OCI-LY3 (cell line): ENCODE data around the gene ZNF121.
"Not testable (repeated sequence)": the region's sequence is repeated elsewhere in the genome, so short reads cannot be mapped to it uniquely, and the experiment has no call there.

Experiments used
- H2AFZ ChIP-seq: fragments of 200-600, 300-600 bp; shearing (Covaris generic); 2 replicates; pipeline ENCODE4 v1.6.0; 2014; ENCODE audit warnings: antibody characterized with exemption, low read depth, low read length
- H3K27ac ChIP-seq: fragments of 200-600, 300-600 bp; sonication (generic); 2 replicates; pipeline ENCODE4 v1.5.1; 2014; ENCODE audit warnings: mild to moderate bottlenecking, low read length, moderate library complexity, mixed read lengths
- H3K27me3 ChIP-seq: fragments of 200-600, 300-600 bp; sonication (generic); 2 replicates; pipeline ENCODE4 v1.6.1; 2014; ENCODE audit warnings: low read depth, low read length, mixed read lengths
- H3K36me3 ChIP-seq: fragments of 200-600, 300-600 bp; sonication (generic); replicated peaks from 2 replicates; pipeline ENCODE3; 2014; ENCODE audit warnings: low read depth, low read length, mixed read lengths
- H3K4me1 ChIP-seq: fragments of 300-600, 200-600 bp; sonication (generic); 2 replicates; pipeline ENCODE4 v1.6.1; 2014; ENCODE audit warnings: low read length, mixed read lengths
- H3K4me2 ChIP-seq: fragments of 200-600, 300-600 bp; sonication (generic); 2 replicates; pipeline ENCODE4 v1.6.1; 2014; ENCODE audit warnings: low read length, mixed read lengths
- H3K4me3 ChIP-seq: fragments of 300-600, 200-600 bp; sonication (generic); 2 replicates; pipeline ENCODE4 v1.5.1; 2014; ENCODE audit warnings: antibody characterized with exemption, mild to moderate bottlenecking, low read length, moderate library complexity
- H3K79me2 ChIP-seq: fragments of 300-600, 200-600 bp; shearing (Covaris generic); 2 replicates; pipeline ENCODE4 v1.6.1; 2014; ENCODE audit warnings: mild to moderate bottlenecking, low read length, mixed read lengths
- H3K9ac ChIP-seq: fragments of 300-600, 200-600 bp; shearing (Covaris generic); 2 replicates; pipeline ENCODE4 v1.6.0; 2014; ENCODE audit warnings: mild to moderate bottlenecking, low read length, moderate library complexity
- H3K9me3 ChIP-seq: fragments of 200-600, 300-600 bp; shearing (Covaris generic); 2 replicates; pipeline ENCODE4 v1.6.1; 2014; ENCODE audit warnings: low read length, mixed read lengths; ENCODE audit not compliant: insufficient read depth
- H4K20me1 ChIP-seq: fragments of 200-600, 300-600 bp; sonication (generic); 2 replicates; pipeline ENCODE4 v1.6.1; 2016; ENCODE audit warnings: low read length, mixed read lengths; ENCODE audit not compliant: insufficient read depth
- CTCF ChIP-seq: fragments of 200-600, 300-600 bp; sonication (generic); IDR thresholded peaks from 2 replicates; pipeline ENCODE4 v1.5.1; 2014; ENCODE audit warnings: antibody characterized with exemption, low read length, low read depth
- EZH2phosphoT487 ChIP-seq: fragments of 200-600 bp; shearing (Covaris generic); IDR thresholded peaks from 2 replicates; pipeline ENCODE4 v1.6.1; 2018; ENCODE audit warnings: antibody characterized with exemption, mixed run types, low read depth

Gene ZNF121

DNA sequence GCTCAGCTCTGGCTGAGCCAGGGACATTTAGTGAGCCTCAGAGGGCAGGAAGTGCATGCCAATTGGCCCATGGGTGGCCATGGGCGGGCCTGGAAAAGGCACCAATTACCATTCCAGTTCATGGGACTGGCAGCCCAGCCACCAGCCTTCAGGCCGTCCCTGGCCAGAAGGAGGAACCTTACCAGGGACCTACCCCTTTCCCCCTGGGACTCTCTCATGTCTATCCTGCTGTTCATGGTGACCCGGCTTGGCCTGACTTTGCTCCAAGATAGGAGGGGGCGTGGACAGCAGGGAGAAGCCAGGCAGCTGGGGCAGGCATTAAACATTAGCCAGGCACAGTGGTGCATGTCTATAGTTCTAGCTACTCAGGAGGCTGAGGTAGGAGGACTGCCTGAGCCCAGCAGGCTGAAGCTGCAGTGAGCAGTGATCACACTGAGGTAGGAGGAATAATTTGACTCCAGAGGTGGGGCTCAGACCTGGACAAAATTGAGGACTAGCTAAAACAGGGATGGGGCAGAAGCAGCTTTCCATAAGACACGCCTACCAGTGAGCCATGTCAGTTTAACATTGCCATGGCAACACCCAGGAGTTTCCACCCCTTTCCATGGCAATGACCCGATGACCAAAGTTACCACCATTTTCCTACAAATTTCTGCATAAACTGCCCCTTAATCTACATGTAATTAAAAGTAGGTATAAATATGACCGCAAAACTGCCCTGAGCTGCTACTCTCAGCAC, 31.6 kb downstream of the ZNF121 start:
- no peaks in the 10 kb centered on the region for H3K4me1 ChIP-seq
- no peak overlapping the region for H3K9ac ChIP-seq
- no peaks in the 10 kb centered on the region for H3K9me3 ChIP-seq
- no peak overlapping the region for H3K4me2 ChIP-seq
- no peaks in the 10 kb centered on the region for H3K79me2 ChIP-seq
- no peaks in the 10 kb centered on the region for H3K27me3 ChIP-seq
- H3K36me3 ChIP-seq, result peaks cover 40% of the 10 kb centered on the region
- H3K27ac ChIP-seq, result no peak overlapping the region
- no peak overlapping the region for H2AFZ ChIP-seq
- TF ChIP-seq CTCF (no peak), EZH2phosphoT487 (no peak)
- no peak overlapping the region for H3K4me3 ChIP-seq
- no peaks in the 10 kb centered on the region for H4K20me1 ChIP-seq

DNA sequence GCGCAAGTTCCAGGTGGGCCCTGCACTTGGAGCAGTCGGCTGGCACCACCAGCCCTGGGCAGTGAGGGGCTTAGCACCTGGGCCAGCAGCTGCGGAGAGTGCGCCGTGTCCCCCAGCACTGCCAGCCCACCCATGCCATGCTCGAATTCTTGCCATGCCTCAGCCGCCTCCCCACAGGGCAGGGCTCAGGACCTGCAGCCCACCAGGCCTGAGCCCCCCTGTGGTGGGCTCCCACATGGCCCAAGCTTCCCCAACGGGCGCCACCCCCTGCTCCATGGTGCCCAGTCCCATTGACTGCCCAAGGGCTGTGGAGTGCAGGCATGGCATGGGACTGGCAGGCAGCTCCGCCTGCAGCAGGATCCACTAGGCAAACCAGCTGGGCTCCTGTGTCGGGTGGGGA, 36.4 kb downstream of the ZNF121 start:
- Histone ChIP-seq H3K4me3 (no peak overlapping the region), H3K4me2 (no peak overlapping the region), H3K9me3 (no peaks in the 10 kb centered on the region), H3K4me1 (no peaks in the 10 kb centered on the region), H3K36me3 (peaks cover 13% of the 10 kb centered on the region), H2AFZ (no peak overlapping the region), H3K79me2 (no peaks in the 10 kb centered on the region), H3K27me3 (no peaks in the 10 kb centered on the region), H3K27ac (no peak overlapping the region), H3K9ac (no peak overlapping the region), H4K20me1 (no peaks in the 10 kb centered on the region)
- no peak for TF ChIP-seq CTCF
- no peak for TF ChIP-seq EZH2phosphoT487

DNA sequence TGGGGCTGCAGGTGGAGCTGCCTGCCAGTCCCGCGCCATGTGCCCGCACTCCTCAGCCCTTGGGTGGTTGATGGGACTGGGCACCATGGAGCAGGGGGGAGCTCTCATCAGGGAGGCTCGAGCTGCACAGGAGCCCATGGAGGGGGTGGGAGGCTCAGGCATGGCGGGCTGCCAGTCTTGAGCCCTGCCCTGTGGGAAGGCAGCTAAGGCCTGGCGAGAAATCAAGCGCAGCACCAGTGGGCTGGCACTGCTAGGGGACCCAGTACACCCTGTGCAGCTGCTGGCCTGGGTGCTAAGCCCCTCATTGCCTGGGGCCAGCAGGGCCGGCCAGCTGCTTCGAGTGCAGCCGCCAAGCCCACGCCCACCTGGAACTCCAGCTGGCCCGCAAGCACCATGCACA, 43.0 kb downstream of the ZNF121 start:
- H3K9ac ChIP-seq, H3K36me3 ChIP-seq, H3K4me2 ChIP-seq, H3K9me3 ChIP-seq, H3K27me3 ChIP-seq, H3K4me3 ChIP-seq, H3K27ac ChIP-seq, H3K4me1 ChIP-seq, H2AFZ ChIP-seq, H4K20me1 ChIP-seq: not testable (repeated sequence)
- H3K79me2 ChIP-seq, result peaks cover 21% of the 10 kb centered on the region

GRCh38 chr19:9539921-9540320, 44.4 kb downstream of the ZNF121 start:
- H3K27ac ChIP-seq, H3K9me3 ChIP-seq, H3K4me3 ChIP-seq, H3K9ac ChIP-seq, H4K20me1 ChIP-seq, H2AFZ ChIP-seq, H3K4me1 ChIP-seq, H3K4me2 ChIP-seq, H3K27me3 ChIP-seq: not testable (repeated sequence)
- Histone ChIP-seq H3K36me3 (peaks cover 18% of the 10 kb centered on the region), H3K79me2 (peaks cover 27% of the 10 kb centered on the region)

GRCh38 chr19:9539201-9539600, 45.1 kb downstream of the ZNF121 start:
- Histone ChIP-seq H3K36me3 (peaks cover 25% of the 10 kb centered on the region), H3K4me2 (peak overlapping the region; percentile 68), H3K4me3 (peak overlapping the region; percentile 92), H3K79me2 (peaks cover 27% of the 10 kb centered on the region)
- H2AFZ ChIP-seq, H3K4me1 ChIP-seq, H3K9me3 ChIP-seq, H3K27me3 ChIP-seq, H4K20me1 ChIP-seq, H3K9ac ChIP-seq, H3K27ac ChIP-seq: not testable (repeated sequence)
